Calu3 (cell line): Measurements from ENCODE around the gene WDR90. TPM values are rescaled to one million over a fixed set of nuclear protein-coding genes. Genes with fewer than 3 reads are reported as not detected.

Experiments used
- Bru-seq: library from RNA; stranded (reverse); fragments of 400-500 nt; gene quantifications from one replicate; lab custom pipeline; 2021; lab: Mats Ljungman, UMichigan
- BruChase-seq, 2 experiments: library from RNA; stranded (reverse); fragments of 400-500 nt; gene quantifications; one replicate each; lab custom pipeline; 2021; lab: Mats Ljungman, UMichigan
- BruUV-seq: library from RNA; stranded (reverse); fragments of 400-500 nt; replicated peaks from 2 replicates; lab custom pipeline; 2021; lab: Mats Ljungman, UMichigan
- CTCF ChIA-PET: fragments of 300-600 bp; sonication (Branson Sonifier 250); formaldehyde crosslinking; loops from one replicate; lab custom pipeline; 2022; ENCODE audit warnings: antibody characterized with exemption; lab: Charles Lee
- DNase-seq: peaks from one replicate; pipeline ENCODE4 v3.0.0; 2022
- H3K27ac Mint-ChIP-seq: one replicate; pipeline ENCODE4 v1.8.0; 2022; ENCODE audit warnings: mixed read lengths; ENCODE audit not compliant: unreplicated experiment
- H3K27me3 Mint-ChIP-seq: one replicate; pipeline ENCODE4 v1.8.0; 2022; ENCODE audit warnings: mixed read lengths; ENCODE audit not compliant: unreplicated experiment
- H3K36me3 Mint-ChIP-seq: one replicate; pipeline ENCODE4 v1.8.0; 2022; ENCODE audit warnings: mild to moderate bottlenecking, moderate library complexity, mixed read lengths; ENCODE audit not compliant: insufficient read depth, unreplicated experiment
- H3K4me1 Mint-ChIP-seq: one replicate; pipeline ENCODE4 v1.8.0; 2022; ENCODE audit warnings: mild to moderate bottlenecking, low read depth, mixed read lengths; ENCODE audit not compliant: unreplicated experiment
- H3K4me3 Mint-ChIP-seq: one replicate; pipeline ENCODE4 v1.8.0; 2022; ENCODE audit warnings: mild to moderate bottlenecking, low read depth, moderate library complexity, mixed read lengths; ENCODE audit not compliant: unreplicated experiment
- H3K9me3 Mint-ChIP-seq: one replicate; pipeline ENCODE4 v1.8.0; 2022; ENCODE audit warnings: low read depth, mixed read lengths; ENCODE audit not compliant: unreplicated experiment
- intact Hi-C: fragments of 100-400 bp; cut with micrococcal nuclease; formaldehyde crosslinking; loops from one replicate; pipeline ENCODE4 v1.10.0; 2022; ENCODE audit not compliant: unreplicated experiment
- long read RNA-seq: library from polyadenylated mRNA; stranded (forward); transcript quantifications from one replicate; pipeline ENCODE4 v2.0.0, GENCODE V29; 2022
- total RNA-seq: library from RNA; stranded (reverse); gene quantifications from 2 replicates; pipeline ENCODE4 v1.2.3, GENCODE V29; 2022
- TF ChIP-seq, protein P1 (sequence below): fragments of 200-600 bp; IDR thresholded peaks from one replicate; pipeline ENCODE4 v1.8.0; 2022; ENCODE audit warnings: antibody characterized with exemption; ENCODE audit not compliant: unreplicated experiment

The WDR90 gene
- total RNA-seq = 142 and 162 TPM in 2 replicates
- Bru-seq, nascent RNA = percentile 59 among the genes with signal in this experiment
- BruChase-seq, experiment 1, labeled RNA remaining after a 6-hour chase = percentile 87 among the genes with signal in this experiment
- BruChase-seq, experiment 2, labeled RNA remaining after a 2-hour chase = percentile 86 among the genes with signal in this experiment
- long read RNA-seq, partial matches to known transcripts = 21 of 41 reads
- long read RNA-seq, other reads (novel, unspliced or antisense) = 15 of 41 reads

DNA sequence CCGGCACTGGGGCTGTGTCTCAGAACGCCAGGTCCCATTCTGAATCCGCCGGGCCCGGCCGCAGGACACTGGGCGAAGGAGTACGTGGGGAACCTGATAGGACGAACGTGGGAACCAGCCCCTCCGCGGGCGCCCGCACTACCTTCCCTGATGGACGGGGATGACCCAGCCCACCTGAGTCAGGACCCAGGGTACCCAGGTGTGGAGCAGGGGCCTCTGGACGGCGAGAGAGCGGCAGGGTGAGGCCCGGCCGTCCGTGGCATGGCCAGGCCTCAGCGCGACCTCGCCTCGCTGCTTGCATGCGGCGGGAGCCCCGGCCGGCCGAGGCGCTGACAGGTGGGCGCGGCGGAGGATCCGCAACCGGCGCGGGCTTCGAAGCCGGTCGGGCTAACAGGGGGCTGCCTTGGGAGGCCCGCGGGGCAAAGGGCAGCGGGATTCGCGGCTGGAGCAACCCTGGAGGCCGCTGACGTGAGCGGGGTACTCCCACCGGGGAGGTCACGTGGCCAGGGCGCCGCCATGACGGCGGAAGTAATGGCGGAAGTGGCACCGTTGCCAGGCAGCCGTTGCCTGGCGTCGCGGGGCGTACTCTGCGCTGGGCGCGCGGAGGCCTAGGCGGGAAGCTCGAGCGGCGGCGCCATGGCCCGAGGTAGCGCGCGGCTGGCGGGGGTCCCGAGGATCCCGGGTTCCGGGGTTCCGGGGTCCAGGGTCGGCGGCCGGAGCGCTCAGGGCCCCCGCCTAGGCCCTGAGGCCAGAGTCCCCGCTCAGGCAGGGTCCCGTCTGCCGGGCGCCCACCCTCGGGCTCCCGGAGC, at the start of gene WDR90:
TSS of gene WDR90 (plus strand) at position 585 of the 809 bp plus-strand sequence. CDS start at position 637, 52 bp downstream.
- intact Hi-C loops = no loop called here
- peaks cover 23% of the 10 kb centered on the region for H3K4me1 Mint-ChIP-seq
- peak; percentile 97 for DNase-seq
- peaks cover 87% of the 10 kb centered on the region for H3K36me3 Mint-ChIP-seq
- H3K4me3 Mint-ChIP-seq = peak within 1 kb of the TSS; percentile 77
- CTCF ChIA-PET = interaction anchor here (0.5 to 2.1 kb wide), 6 partner anchors 12 to 77 kb away, joined by 3 to 6 read pairs (median 3); partner anchors contain the start of genes METTL26 and RHOT2
- H3K9me3 Mint-ChIP-seq = no peaks in the 10 kb centered on the region
- H3K27ac Mint-ChIP-seq = peak within 1 kb of the TSS; percentile 82
- TF ChIP-seq, protein P1, sequence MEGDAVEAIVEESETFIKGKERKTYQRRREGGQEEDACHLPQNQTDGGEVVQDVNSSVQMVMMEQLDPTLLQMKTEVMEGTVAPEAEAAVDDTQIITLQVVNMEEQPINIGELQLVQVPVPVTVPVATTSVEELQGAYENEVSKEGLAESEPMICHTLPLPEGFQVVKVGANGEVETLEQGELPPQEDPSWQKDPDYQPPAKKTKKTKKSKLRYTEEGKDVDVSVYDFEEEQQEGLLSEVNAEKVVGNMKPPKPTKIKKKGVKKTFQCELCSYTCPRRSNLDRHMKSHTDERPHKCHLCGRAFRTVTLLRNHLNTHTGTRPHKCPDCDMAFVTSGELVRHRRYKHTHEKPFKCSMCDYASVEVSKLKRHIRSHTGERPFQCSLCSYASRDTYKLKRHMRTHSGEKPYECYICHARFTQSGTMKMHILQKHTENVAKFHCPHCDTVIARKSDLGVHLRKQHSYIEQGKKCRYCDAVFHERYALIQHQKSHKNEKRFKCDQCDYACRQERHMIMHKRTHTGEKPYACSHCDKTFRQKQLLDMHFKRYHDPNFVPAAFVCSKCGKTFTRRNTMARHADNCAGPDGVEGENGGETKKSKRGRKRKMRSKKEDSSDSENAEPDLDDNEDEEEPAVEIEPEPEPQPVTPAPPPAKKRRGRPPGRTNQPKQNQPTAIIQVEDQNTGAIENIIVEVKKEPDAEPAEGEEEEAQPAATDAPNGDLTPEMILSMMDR = no peak
- no peaks in the 10 kb centered on the region for H3K27me3 Mint-ChIP-seq
- BruUV-seq = TSS peak; percentile 76

DNA sequence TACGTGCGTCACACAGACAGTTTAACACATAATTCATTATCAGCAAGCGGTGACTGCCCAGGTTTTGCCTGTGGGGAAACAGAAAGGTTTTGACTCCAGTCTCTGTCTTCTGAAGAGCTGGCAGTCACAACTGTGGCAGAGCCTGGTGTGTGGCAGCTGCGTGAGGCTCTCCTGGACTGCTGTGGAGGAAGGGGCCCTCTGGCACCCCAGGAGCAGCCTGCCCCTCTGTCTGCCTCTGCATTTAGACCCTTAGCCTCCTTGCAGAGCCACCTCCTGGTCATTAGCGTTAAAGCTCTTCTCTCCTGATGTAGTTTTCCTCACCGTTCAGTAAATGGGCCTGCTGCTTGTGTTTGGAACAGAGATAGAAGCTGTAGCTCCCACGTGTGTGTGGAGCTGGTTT, 48.4 kb upstream of the WDR90 start:
- no peak for DNase-seq
- no peaks in the 10 kb centered on the region for H3K27me3 Mint-ChIP-seq
- TF ChIP-seq, protein P1 = peak; percentile 25
- H3K9me3 Mint-ChIP-seq = peaks cover 4% of the 10 kb centered on the region
- no TSS peak for BruUV-seq
- peaks cover 25% of the 10 kb centered on the region for H3K36me3 Mint-ChIP-seq
- H3K4me1 Mint-ChIP-seq = peaks cover 7% of the 10 kb centered on the region
- intact Hi-C loops = no loop called here
- CTCF ChIA-PET = no interaction called here
- H3K27ac Mint-ChIP-seq = no peak overlapping the region
- no peak overlapping the region for H3K4me3 Mint-ChIP-seq

DNA sequence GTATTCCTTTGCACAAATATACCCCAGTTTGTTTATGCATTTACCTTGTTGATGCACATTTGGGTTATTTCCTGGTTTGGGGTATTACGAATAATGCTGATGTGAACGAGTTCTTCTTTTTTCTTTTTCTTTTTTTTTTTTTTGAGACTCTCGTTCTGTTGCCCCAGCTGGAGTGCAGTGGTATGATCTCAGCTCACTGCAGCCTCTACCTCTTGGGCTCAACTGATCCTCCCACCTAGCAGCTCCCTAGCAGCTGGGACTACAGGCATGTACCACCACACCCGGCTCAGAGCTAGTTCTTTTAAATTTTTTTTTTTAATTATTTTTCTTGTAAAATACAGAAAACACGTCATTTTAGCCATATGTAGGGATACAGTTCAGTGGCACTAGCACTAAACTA, 45.2 kb upstream of the WDR90 start:
- intact Hi-C loops = no loop called here
- H3K4me3 Mint-ChIP-seq = no peak overlapping the region
- CTCF ChIA-PET = no interaction called here
- H3K27me3 Mint-ChIP-seq = no peaks in the 10 kb centered on the region
- peaks cover 4% of the 10 kb centered on the region for H3K9me3 Mint-ChIP-seq
- TF ChIP-seq, protein P1 = no peak
- H3K4me1 Mint-ChIP-seq = no peaks in the 10 kb centered on the region
- no TSS peak for BruUV-seq
- DNase-seq = no peak
- H3K27ac Mint-ChIP-seq = no peak overlapping the region
- H3K36me3 Mint-ChIP-seq = peaks cover 3% of the 10 kb centered on the region

DNA sequence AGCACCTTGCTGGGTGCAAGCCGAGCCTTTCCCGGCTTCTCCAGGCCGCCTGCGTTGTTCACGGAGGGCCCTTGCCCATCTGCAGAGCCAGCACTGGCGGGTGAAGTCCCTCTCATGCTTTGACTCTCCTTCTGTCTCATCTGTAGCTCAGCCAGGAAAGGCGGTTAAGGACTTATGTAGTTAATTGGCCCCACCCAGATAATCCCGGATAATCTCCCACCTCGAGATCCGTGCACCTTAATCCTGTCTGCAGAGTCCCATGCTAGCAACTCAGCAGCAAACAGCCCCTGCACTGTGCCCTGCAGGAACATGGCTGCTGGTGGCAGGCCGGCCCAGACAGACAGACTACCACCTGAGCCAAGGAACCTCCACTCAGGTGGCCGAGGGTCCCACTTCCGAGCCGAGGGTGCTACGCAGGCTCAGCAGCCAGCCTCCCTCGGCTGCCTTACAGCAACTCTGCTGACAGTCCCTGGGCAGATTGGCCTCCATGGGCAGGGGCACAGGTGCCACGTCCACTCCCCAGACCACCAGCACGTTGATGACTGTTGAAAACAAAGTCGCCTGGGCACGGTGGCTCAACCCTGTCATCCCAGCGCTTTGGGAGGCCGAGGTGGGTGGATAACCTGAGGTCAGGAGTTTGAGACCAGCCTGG, 42.4 kb upstream of the WDR90 start:
- no TSS peak for BruUV-seq
- no peak for DNase-seq
- peaks cover 6% of the 10 kb centered on the region for H3K9me3 Mint-ChIP-seq
- CTCF ChIA-PET = no interaction called here
- intact Hi-C loops = no loop called here
- no peaks in the 10 kb centered on the region for H3K27me3 Mint-ChIP-seq
- H3K4me3 Mint-ChIP-seq = no peak overlapping the region
- peaks cover 6% of the 10 kb centered on the region for H3K36me3 Mint-ChIP-seq
- TF ChIP-seq, protein P1 = no peak
- H3K27ac Mint-ChIP-seq = no peak overlapping the region
- peaks cover 7% of the 10 kb centered on the region for H3K4me1 Mint-ChIP-seq
